ENCODE results near the gene NEO1.

- no peak for TF ChIP-seq CTCF (IDR thresholded peaks at IDR 0.05)
- TF ChIP-seq POLR2A (IDR thresholded peaks at IDR 0.05) = no peak
Measured at GRCh38 chr15:73323374-73323955, 271.2 kb downstream of the NEO1 start.

All from uterus (tissue), 2 donors.